Heart left ventricle (tissue), 16 donors: ENCODE measurements around the gene CSF3R. TPM values are rescaled to one million over a fixed set of nuclear protein-coding genes. Genes with fewer than 3 reads are reported as not detected.
"Not testable (repeated sequence)": the region's sequence is repeated elsewhere in the genome, so short reads cannot be mapped to it uniquely, and the experiment has no call there.

Source experiments
- ATAC-seq, 4 donors: fragments of 200-7000 bp; cut with Tn5 transposase; one replicate each; pipeline ENCODE4 v1.9.1; 2020 to 2022; ENCODE audit warnings: moderate library complexity in 4 of 4, mild to moderate bottlenecking in 3 of 4, moderate number of reproducible peaks in 1 of 4
- DNase-seq, 5 donors: peaks; one replicate each; pipeline ENCODE4 v3.0.0-alpha.2; 2020
- H3K27ac ChIP-seq, 12 donors: fragments of 200-600 bp; sonication (generic) in 4 of 12; one replicate each; pipeline versions ENCODE4 v1.5.0 to v1.8.0; 2016 to 2022; ENCODE audit warnings: mild to moderate bottlenecking in 2 of 12
- H3K27me3 ChIP-seq, 9 donors: fragments of 200-600 bp; sonication (generic) in 2 of 9; one replicate each; pipeline versions ENCODE4 v1.5.1 to v1.8.0; 2016 to 2022; ENCODE audit warnings: mild to moderate bottlenecking in 3 of 9
- H3K36me3 ChIP-seq, 9 donors: fragments of 200-600 bp; sonication (generic) in 2 of 9; one replicate each; pipeline versions ENCODE4 v1.5.0 to v1.8.0; 2018 to 2022; ENCODE audit warnings: mild to moderate bottlenecking in 2 of 9
- H3K4me1 ChIP-seq, 12 donors: fragments of 200-600 bp; sonication (generic) in 4 of 12; one replicate each; pipeline versions ENCODE4 v1.5.0 to v1.8.0; 2016 to 2022; ENCODE audit warnings: mild to moderate bottlenecking in 3 of 12
- H3K4me3 ChIP-seq, 12 donors: fragments of 200-600 bp; sonication (generic) in 4 of 12; one replicate each; pipeline versions ENCODE4 v1.5.0 to v1.8.0; 2017 to 2022; ENCODE audit warnings: mild to moderate bottlenecking in 9 of 12, moderate library complexity in 4 of 12
- H3K9me3 ChIP-seq, 12 donors: fragments of 200-600 bp; sonication (generic) in 4 of 12; one replicate each; pipeline versions ENCODE4 v1.5.0 to v1.8.0; 2016 to 2022; ENCODE audit warnings: mild to moderate bottlenecking in 1 of 12
- POLR2A ChIP-seq, 2 donors: fragments of 450-650 bp; IDR thresholded peaks; one replicate each; pipeline ENCODE4 v1.6.1; 2017; ENCODE audit warnings: antibody characterized with exemption in 2 of 2, mild to moderate bottlenecking in 2 of 2, moderate library complexity in 2 of 2
- WGBS, 4 donors: extraction: QIAGEN DNeasy Blood & Tissue Kit in 2 of 4; methylation state at CpG; one replicate each; pipeline versions ENCODE4 v1.1.5 to v1.1.7; 2013 to 2018; 5-methylcytosine and 5-hydroxymethylcytosine counted together
- intact Hi-C, 10 donors: fragments of 100-400 bp; cut with DNase I; formaldehyde crosslinking; loops; one replicate each; pipeline versions ENCODE4 v1.11.1 to v1.14.2; 2022
- polyA plus RNA-seq, 2 donors: library from polyadenylated mRNA; stranded (reverse); fragments of 200-250 nt; gene quantifications; one replicate each; pipeline ENCODE4 v1.2.3, GENCODE V29; 2013
- total RNA-seq, 9 donors: library from RNA; depleted of rRNA in 2 of 9; stranded (reverse); fragments of >200 nt in 2 of 9; fragmentation: NEBNext Ultra II Directional in 3 of 9; extraction: Animal tissue kit (Norgen Biotek cat#: 25700) in 3 of 9; gene quantifications; one replicate each; pipeline versions ENCODE4 v1.1.0 to v1.2.4, GENCODE V29; 2016 to 2023
- TF ChIP-seq, protein P1 (sequence below), 12 donors: fragments of 200-600 bp; sonication (generic) in 4 of 12; IDR thresholded peaks; one replicate each; pipeline versions ENCODE4 v1.5.0 to v1.8.0; 2018 to 2022; ENCODE audit warnings: antibody characterized with exemption in 12 of 12, mild to moderate bottlenecking in 5 of 12
- donor health status: ischemic (EF 13 %, LVEDD 7.1; RV severe dilation, severe dysfunction).
- donor health status: healthy with polysubstance abuse.
- donor health status: DM: no; HTN: yes; CAD: no.
- donor health status: DM: no; HTN: no; CAD: no.
- donor health status: ischemic (EF 25% LVEDD 6.9; RV normal size, moderate dysfunction).
- donor health status: ischemic (EF 25% LVEDD 5.7; RV mildly dilated, moderate dysfunction).
- donor health status: healthy.
- donor health status: DM: yes; HTN: yes; CAD: no.
- donor health status: ischemic (EF 35%, LVEDD 5.7; RV mildly dilated, moderate dysfunction).
- donor health status: nonischemic (EF 11% LVEDD 7.7; RV severe dilation, severe dysfunction).
- donor health status: DM: yes; HTN: yes; CAD: no.
- donor health status: PGD.
- donor health status: ischemic (EF 29% LVEDD 5.4; RV normal size, mild dysfunction).
- donor health status: nonischemic (EF 23%, LVEDD 6.1; RV moderate dilation, normal function).

The CSF3R gene
- total and polyA plus RNA-seq, 11 donors: 1.5 to 22.7 (median 4.1) TPM

DNA sequence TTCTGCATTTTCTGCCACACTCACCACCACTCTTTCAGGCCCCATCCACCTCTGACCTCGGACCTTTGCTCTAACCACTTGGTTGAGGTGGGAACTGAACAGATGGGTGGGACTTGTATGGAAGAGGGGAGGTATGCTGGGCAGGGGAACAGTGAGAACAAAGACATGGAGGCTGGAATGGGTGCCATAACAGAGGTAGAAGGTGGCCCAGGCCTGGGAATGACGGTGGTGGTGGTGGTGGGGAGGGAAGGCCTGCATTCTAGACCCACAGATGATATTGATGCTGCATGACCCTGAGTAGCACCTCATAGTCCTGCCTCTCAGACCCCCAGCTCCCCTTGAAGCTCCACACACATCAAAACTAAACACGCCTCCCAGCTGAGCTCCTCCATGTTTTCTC lies 5.2 kb upstream of the CSF3R start:
- ATAC-seq (no peak), DNase-seq (no peak)
- Histone ChIP-seq H3K4me3 (no peak overlapping the region), H3K9me3 (no peaks in the 10 kb centered on the region), H3K36me3 (no peaks in the 10 kb centered on the region), H3K27me3 (peaks cover 0 to 8% (median 0%) of the 10 kb centered on the region in 9 donors), H3K4me1 (peaks cover 0 to 33% (median 0%) of the 10 kb centered on the region in 12 donors), H3K27ac (peak overlapping the region in 1 of 12 donors; percentile 85)
- no peak for TF ChIP-seq POLR2A (IDR thresholded peaks at IDR 0.05)
- TF ChIP-seq, protein P1, sequence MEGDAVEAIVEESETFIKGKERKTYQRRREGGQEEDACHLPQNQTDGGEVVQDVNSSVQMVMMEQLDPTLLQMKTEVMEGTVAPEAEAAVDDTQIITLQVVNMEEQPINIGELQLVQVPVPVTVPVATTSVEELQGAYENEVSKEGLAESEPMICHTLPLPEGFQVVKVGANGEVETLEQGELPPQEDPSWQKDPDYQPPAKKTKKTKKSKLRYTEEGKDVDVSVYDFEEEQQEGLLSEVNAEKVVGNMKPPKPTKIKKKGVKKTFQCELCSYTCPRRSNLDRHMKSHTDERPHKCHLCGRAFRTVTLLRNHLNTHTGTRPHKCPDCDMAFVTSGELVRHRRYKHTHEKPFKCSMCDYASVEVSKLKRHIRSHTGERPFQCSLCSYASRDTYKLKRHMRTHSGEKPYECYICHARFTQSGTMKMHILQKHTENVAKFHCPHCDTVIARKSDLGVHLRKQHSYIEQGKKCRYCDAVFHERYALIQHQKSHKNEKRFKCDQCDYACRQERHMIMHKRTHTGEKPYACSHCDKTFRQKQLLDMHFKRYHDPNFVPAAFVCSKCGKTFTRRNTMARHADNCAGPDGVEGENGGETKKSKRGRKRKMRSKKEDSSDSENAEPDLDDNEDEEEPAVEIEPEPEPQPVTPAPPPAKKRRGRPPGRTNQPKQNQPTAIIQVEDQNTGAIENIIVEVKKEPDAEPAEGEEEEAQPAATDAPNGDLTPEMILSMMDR (IDR thresholded peaks at IDR 0.05): no peak
- 74 to 90% (median 80%) methylated on average over 3 of the region's 3 CpGs for WGBS, 4 donors
- intact Hi-C loops: no loop called here

DNA sequence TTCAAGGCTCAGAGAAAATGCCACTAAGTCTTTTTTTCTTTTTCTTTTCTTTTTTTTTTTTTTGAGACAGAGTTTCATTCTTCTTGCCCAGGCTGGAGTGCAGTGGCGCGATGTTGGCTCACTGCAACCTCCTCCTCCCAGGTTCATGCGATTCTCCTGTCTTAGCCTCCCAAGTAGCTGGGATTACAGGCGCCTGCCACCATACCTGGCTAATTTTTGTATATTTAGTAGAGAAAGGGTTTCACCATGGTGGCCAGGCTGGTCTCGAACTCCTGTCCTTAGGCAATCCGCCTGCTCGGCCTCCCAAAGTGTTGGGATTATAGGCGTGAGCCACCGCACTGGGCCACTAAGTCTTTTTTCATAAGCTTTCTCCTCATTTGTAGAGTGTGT lies 4.6 kb upstream of the CSF3R start:
- H3K4me3 ChIP-seq, ATAC-seq, H3K27me3 ChIP-seq, intact Hi-C loops, H3K36me3 ChIP-seq, H3K9me3 ChIP-seq, DNase-seq: not testable (repeated sequence)
- peak overlapping the region in 2 of 12 donors; percentile 21 to 85 for H3K27ac ChIP-seq
- 90 to 97% (median 93%) methylated on average over 9 of the region's 9 CpGs for WGBS, 4 donors
- peaks cover 0 to 36% (median 0%) of the 10 kb centered on the region in 12 donors for H3K4me1 ChIP-seq

DNA sequence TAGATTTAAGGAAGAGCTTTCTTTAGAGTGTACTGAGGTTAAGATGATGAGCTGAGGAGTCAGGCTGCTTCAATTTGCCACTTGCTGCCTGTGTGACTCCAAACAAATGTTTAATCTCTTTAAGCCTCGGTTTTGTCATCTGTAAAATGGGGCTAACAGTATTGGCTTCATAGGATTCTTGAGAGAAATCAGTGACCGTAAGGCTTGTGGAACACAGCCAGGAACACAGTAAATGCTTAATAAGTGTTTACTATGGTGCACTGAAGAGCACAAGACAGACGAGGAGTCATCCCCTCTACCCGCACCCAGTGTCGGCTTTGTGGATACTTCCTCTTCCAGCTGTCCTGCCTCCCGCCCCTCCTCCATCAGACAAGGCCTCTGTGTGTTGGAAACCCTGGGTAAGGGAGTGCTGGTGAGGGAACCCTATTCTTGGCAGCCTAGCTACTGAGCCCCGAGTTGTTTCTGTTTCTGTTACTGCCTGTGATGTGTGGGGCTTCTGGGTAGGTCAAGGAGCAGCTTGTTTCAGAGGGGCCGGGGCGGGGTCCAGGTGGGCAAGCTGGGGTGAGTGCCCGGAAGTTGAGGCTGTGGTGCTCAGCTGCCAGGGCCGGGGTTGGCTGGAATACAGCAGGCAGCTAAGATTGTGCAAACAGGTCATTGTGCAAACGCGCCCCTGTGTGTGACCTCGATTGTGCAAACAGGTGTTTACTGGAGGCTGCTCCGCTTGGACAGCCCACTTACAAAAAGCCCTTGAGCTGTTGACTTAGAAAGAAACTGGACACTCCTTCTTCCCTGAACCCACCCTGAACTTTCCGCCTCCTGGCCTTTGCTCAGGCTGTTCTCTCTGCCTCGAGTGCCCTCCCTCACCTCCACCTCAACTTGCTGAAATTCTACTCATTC lies 4.0 kb upstream of the CSF3R start:
- no peak for TF ChIP-seq POLR2A (IDR thresholded peaks at IDR 0.05)
- TF ChIP-seq, protein P1 (IDR thresholded peaks at IDR 0.05): no peak
- DNase-seq: peak in 4 of 5 donors; percentile 30 to 63 (median 56)
- peaks cover 0 to 8% (median 0%) of the 10 kb centered on the region in 9 donors for H3K27me3 ChIP-seq
- WGBS, 4 donors: 71 to 79% (median 76%) methylated on average over 17 of the region's 17 CpGs
- peaks cover 0 to 40% (median under 1%) of the 10 kb centered on the region in 12 donors for H3K4me1 ChIP-seq
- intact Hi-C loops: no loop called here
- peak overlapping the region in 3 of 12 donors; percentile 21 to 85 (median 28) for H3K27ac ChIP-seq
- no peaks in the 10 kb centered on the region for H3K9me3 ChIP-seq
- H3K4me3 ChIP-seq: peak overlapping the region in 1 of 12 donors; percentile 7
- H3K36me3 ChIP-seq: no peaks in the 10 kb centered on the region
- ATAC-seq: peak; percentile 39 to 84 (median 69)

DNA sequence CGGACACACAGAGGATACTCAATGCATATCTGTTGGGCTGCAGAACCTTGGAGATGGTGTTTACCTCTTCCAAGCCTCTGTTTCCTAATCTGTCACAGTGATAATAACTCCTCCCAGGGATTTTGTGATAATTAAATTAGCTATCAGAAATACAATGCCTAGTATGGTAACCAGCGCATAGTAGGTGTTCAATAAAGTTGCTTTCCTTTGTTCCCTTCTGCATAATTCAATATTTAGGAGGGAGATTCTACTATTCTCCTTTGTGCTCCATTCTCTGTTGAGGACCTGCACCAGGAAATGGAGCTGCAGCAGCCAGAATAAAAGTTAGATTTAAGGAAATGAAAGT lies 3.4 kb upstream of the CSF3R start:
- ATAC-seq: no peak
- Histone ChIP-seq H3K27ac (peak overlapping the region in 2 of 12 donors; percentile 21 to 85), H3K4me3 (no peak overlapping the region), H3K9me3 (no peaks in the 10 kb centered on the region), H3K27me3 (peaks cover 0 to 8% (median 0%) of the 10 kb centered on the region in 9 donors), H3K36me3 (no peaks in the 10 kb centered on the region), H3K4me1 (peaks cover 0 to 46% (median 4%) of the 10 kb centered on the region in 12 donors)
- intact Hi-C loops: no loop called here
- WGBS, 4 donors: 87 to 92% (median 89%) methylated on average over 2 of the region's 2 CpGs
- no peak for DNase-seq
- TF ChIP-seq, protein P1 (IDR thresholded peaks at IDR 0.05): no peak
- TF ChIP-seq POLR2A (IDR thresholded peaks at IDR 0.05): no peak
